ENCODE measurements around the gene LMOD2. TPM values are rescaled to one million over a fixed set of nuclear protein-coding genes. Genes with fewer than 3 reads are reported as not detected.

Gene LMOD2
- total RNA-seq, 1 donor from 2014 or later, result not detected

GRCh38 chr7:123637878-123638277 is 17.8 kb upstream of the LMOD2 start:
- intact Hi-C loops (cut with micrococcal nuclease), result no loop called here

GRCh38 chr7:123639631-123640030 is 16.0 kb upstream of the LMOD2 start:
- intact Hi-C loops (cut with micrococcal nuclease), result no loop called here

- intact Hi-C loops (cut with micrococcal nuclease), result no loop called here
Measured at GRCh38 chr7:123640583-123640982, 15.1 kb upstream of the LMOD2 start.

DNA sequence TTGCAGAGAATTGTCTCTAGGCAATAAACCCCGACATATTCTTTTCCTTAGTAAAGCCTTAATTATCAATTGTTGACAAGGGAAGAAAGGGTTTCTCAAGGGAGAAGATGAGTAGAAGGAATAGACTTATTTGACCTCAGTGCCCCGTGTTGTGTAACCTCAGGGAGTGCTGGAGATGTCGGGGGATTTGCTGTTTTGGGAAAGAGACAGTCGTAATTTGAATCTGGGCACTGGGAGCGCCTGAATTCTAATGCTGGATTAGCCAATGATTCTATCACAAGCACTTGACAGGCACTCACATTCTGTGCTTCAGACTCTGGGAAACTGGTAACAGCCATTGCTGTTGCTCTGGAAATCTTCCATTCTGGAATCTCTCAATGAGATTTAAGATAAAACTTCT is 13.8 kb upstream of the LMOD2 start:
- intact Hi-C loops (cut with micrococcal nuclease), result no loop called here

- intact Hi-C loops (cut with micrococcal nuclease), result no loop called here
Measured at GRCh38 chr7:123643495-123644441, 11.9 kb upstream of the LMOD2 start.

GRCh38 chr7:123645516-123645915 is 10.2 kb upstream of the LMOD2 start:
- intact Hi-C loops (cut with micrococcal nuclease), result no loop called here

DNA sequence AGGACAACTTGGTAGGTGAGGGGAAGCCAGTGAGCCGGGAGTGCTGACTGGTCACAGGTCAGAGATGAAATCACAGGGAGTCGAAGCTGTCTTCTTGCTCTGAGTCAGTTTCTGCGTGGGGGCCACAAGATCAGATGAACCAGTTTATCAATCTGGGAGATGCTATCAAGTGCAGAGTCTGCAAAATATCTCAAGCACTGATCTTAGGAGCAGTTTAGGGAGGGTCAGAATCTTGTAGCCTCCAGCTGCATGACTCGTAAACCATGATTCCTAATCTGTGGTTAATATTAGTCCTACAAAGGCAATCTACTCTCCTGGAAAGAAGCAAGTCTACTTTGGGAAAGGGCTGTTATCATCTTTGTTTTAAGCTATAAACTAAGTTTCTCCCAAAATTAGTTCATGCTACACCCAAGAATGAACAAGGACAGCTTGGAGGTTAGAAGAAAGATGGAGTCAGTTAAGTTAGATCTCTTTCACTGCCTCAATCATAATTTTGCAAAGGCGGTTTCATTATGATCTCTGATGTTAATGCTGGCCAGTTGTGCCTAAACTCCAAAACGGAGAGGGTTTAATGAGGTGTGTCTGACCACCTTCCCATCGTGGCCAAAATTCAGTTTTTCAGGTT is 8.4 kb upstream of the LMOD2 start:
- intact Hi-C loops (cut with micrococcal nuclease), result no loop called here

- intact Hi-C loops (cut with micrococcal nuclease), result no loop called here
Measured at GRCh38 chr7:123649964-123650363, 5.7 kb upstream of the LMOD2 start.

- intact Hi-C loops (cut with micrococcal nuclease), result no loop called here
Measured at GRCh38 chr7:123650595-123650994, 5.1 kb upstream of the LMOD2 start.

GRCh38 chr7:123652406-123652805 is 3.3 kb upstream of the LMOD2 start:
- intact Hi-C loops (cut with micrococcal nuclease), result no loop called here

DNA sequence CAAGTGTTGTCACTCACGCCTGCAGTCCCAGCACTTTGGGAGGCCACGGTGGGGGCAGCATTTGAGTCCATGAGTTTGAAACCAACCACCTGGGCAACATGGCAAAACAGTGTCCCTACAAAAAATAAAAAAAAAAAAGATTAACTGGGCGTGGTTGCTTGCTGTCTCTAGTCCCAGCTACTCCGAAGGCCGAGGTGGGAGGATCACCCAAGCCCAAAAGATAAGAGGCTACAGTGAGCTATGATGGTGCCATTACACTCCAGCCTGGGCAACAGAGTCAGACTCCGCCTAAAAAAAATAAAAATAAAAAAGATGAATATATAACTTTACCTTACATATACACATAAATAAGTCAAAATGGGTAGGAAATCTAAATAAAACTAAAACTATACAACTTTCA is 2.5 kb upstream of the LMOD2 start:
- intact Hi-C loops (cut with micrococcal nuclease), result no loop called here

DNA sequence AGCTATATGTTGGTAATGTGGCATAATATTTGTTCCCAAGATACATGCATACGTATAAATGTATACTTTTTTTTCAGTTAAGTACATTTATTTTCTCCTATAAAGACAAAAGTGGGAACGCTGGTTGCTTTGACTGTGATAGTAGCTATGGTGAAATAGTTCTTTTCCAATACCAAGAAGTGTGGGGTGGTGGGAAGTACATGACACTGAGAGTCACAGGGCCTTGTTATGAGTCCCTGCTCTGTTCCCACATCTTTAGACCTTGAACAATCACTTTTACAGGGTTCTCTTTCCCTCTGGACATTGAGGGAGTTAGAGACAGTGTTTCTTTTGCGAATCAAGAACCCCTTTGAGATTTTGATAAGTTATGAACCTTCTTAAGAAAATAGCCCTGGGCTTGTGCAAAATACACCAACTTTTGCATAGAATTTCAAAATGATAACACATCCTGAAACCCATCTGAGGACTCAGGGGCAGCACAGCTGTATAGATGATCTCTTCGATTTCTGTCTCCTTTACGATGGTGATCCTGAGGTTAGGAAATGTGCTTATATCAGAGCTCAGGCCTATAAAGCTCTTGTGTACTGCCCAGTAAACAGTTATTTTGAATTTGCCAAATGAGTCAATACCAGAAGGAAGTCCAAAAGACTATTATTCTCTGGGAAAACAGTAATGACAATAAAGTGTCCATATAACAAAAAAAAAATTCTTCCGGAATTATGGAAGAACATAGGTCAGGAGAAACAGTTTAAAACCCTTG is 1.1 kb downstream of the LMOD2 start:
- intact Hi-C loops (cut with micrococcal nuclease), result no loop called here

DNA sequence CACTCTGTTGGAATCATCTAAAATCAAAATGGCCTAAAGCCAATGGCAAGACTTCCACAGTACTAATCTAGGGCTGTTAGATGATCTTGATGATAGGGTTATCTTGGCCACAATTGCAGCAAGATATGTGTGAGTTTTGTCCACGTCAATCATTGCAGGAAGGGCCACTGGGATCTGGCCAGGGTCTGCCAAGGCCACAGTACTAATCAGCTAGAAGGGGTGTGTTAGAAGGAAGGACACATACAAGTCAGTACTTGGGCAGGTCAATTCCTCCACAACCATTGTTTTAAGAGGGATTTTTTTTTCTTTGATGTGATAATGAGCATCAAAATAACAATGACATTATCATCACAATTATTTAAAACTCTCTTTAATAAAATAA is 1.6 kb downstream of the LMOD2 start:
- intact Hi-C loops (cut with micrococcal nuclease), result no loop called here

GRCh38 chr7:123658023-123658422 is 2.4 kb downstream of the LMOD2 start:
- intact Hi-C loops (cut with micrococcal nuclease), result no loop called here

GRCh38 chr7:123660514-123661354 is 5.1 kb downstream of the LMOD2 start:
- intact Hi-C loops (cut with micrococcal nuclease), result no loop called here

- intact Hi-C loops (cut with micrococcal nuclease), result no loop called here
Measured at GRCh38 chr7:123661765-123662164, 6.1 kb downstream of the LMOD2 start.

GRCh38 chr7:123662293-123662692 is 6.6 kb downstream of the LMOD2 start:
- intact Hi-C loops (cut with micrococcal nuclease), result no loop called here

- intact Hi-C loops (cut with micrococcal nuclease), result no loop called here
Measured at GRCh38 chr7:123662755-123663154, 7.1 kb downstream of the LMOD2 start.

DNA sequence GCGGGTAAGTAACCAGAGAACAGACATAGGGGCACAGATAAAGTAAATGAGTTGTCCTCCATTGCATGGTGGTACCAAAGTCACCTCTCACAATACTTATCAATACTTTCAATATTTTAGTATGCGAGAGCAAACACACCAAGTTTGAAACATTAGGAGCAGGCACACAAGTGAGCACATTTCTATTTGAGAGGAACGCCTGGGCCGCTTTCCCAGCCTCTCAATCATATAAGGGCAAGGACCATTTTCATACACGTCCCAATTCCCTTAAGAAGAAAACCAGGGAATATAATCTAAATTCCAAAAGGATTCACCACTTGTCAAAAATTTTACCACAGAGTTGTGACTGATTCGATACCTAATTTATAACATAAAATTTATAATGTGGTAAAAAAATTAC is 7.5 kb downstream of the LMOD2 start:
- intact Hi-C loops (cut with micrococcal nuclease), result no loop called here

DNA sequence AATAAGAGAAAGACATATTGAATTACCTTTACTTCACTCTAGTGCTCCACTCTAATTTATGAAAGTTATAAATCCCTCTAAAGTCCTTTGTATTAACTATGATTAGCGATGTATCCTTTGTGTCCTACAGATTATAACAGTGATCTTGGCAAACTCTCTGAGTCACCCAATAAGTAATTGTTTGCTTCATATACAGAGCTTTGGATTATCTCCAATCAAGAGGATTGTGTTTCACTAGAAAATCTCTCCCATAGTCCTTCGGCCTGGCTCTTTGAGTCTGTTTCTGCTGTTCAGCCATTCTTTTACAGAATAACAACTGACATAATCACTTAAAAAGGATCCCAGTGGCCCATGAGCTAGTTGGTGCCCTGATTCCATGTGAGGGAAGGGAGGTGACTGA is 9.5 kb downstream of the LMOD2 start:
- intact Hi-C loops (cut with micrococcal nuclease), result no loop called here

DNA sequence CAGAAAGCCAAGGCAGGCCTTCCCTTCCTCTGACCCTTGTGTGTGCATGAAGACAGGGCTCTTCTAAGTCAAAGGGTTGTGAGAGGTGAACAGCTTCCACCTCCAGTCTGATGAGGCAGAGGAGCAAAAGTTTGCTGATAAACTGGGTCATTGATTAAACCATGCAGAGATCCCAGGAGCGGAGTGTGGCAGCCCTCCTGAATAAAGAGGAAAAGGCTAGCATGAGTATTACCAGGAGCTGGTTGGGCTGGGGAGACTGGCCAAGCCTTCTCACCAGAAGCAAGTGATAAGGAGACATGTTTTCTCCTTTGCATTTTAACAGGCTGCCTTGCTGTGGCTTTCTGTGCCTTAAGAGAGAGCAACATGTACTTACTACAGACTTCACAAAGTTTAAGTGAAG is 10.2 kb downstream of the LMOD2 start:
- intact Hi-C loops (cut with micrococcal nuclease), result no loop called here
